Transverse colon (tissue), 4 donors: ENCODE results near the gene LIME1. TPM values are rescaled to one million over a fixed set of nuclear protein-coding genes. Genes with fewer than 3 reads are reported as not detected.

Experiments used
- DNase-seq: peaks from one replicate; pipeline ENCODE4 v3.0.0-alpha.2; 2019
- H3K27ac ChIP-seq, 4 donors: fragments of 200-600 bp; sonication (generic); 2 replicates each; pipeline ENCODE4 v1.5.1; 2016 to 2018; ENCODE audit warnings: inconsistent platforms in 4 of 4
- H3K27me3 ChIP-seq: fragments of 200-600 bp; sonication (generic); 2 replicates; pipeline ENCODE4 v1.5.1; 2017; ENCODE audit warnings: inconsistent platforms
- H3K36me3 ChIP-seq, 4 donors: fragments of 200-600 bp; sonication (generic); 2 replicates each; pipeline ENCODE4 v1.5.1; 2017 to 2019; ENCODE audit warnings: inconsistent platforms in 4 of 4
- H3K4me1 ChIP-seq, 4 donors: fragments of 200-600 bp; sonication (generic); 2 replicates each; pipeline ENCODE4 v1.5.1; 2017 to 2020; ENCODE audit warnings: inconsistent platforms in 4 of 4
- H3K4me3 ChIP-seq, 4 donors: fragments of 200-600 bp; sonication (generic); 1 replicate in 1 of 4; 2 replicates in 3 of 4; pipeline versions ENCODE4 v1.5.1 to v1.6.1; 2017 to 2019; ENCODE audit warnings: inconsistent platforms in 4 of 4
- H3K9me3 ChIP-seq, 2 donors: fragments of 200-600 bp; sonication (generic); 2 replicates each; pipeline ENCODE4 v1.5.1; 2017 to 2019; ENCODE audit warnings: inconsistent platforms in 2 of 2
- CTCF ChIP-seq, 5 experiments: fragments of 200-600 bp in 3 of 5; fragments of 450-650 bp in 2 of 5; sonication (generic) in 3 of 5; IDR thresholded peaks; 1 replicate in 2 of 5; 2 replicates in 3 of 5; pipeline ENCODE4 v1.5.1; 2016 to 2017; ENCODE audit warnings: antibody characterized with exemption in 5 of 5, inconsistent platforms in 3 of 5, mild to moderate bottlenecking in 2 of 5, moderate library complexity in 1 of 5
- EP300 ChIP-seq: sonication (generic); formaldehyde crosslinking; IDR thresholded peaks from one replicate; pipeline ENCODE4 v1.6.1; 2017; ENCODE audit warnings: antibody characterized with exemption, low read depth
- POLR2A ChIP-seq: fragments of 450-650 bp; IDR thresholded peaks from one replicate; pipeline ENCODE4 v1.6.1; 2016; ENCODE audit warnings: antibody characterized with exemption, mild to moderate bottlenecking, moderate library complexity
- POLR2AphosphoS5 ChIP-seq, 3 donors: sonication (generic); formaldehyde crosslinking; IDR thresholded peaks; one replicate each; pipeline ENCODE4 v1.6.1; 2016; ENCODE audit warnings: antibody characterized with exemption in 3 of 3
- WGBS, 2 donors: methylation state at CpG; one replicate each; pipeline ENCODE4 v1.1.5; 2018; ENCODE audit warnings: low coverage in 1 of 2; 5-methylcytosine and 5-hydroxymethylcytosine counted together
- in situ Hi-C, 4 donors: fragments of 200-750 bp; cut with MboI; loops; one replicate each; pipeline versions ENCODE4 v1.15.0 to v1.15.1; 2017; ENCODE audit warnings: low sequenced_read_pairs in 3 of 4, low pct_ligation_motif_present in 1 of 4, low pct_unique_long_range_greater_than_20kb in 1 of 4
- intact Hi-C: fragments of 100-400 bp; cut with DNase I; formaldehyde crosslinking; loops from one replicate; pipeline ENCODE4 v1.15.1; 2023; ENCODE audit warnings: low total_unique reads
- total RNA-seq, 4 donors: library from RNA; depleted of rRNA; stranded (reverse); fragments of >200 nt; gene quantifications; one replicate each; pipeline ENCODE4 v1.1.0, GENCODE V29; 2016

LIME1 gene
- total RNA-seq, 4 donors from 2014 or later, result 24.4 to 91.1 (median 44.0) TPM

GRCh38 chr20:63768591-63769515 lies 32.4 kb downstream of the LIME1 start:
- no peak overlapping the region for H3K4me3 ChIP-seq
- H3K36me3 ChIP-seq, result no peaks in the 10 kb centered on the region
- in situ Hi-C loops (no loop called here), intact Hi-C loops (no loop called here)
- DNase-seq, result no peak
- no peaks in the 10 kb centered on the region for H3K27me3 ChIP-seq
- 89 to 90% methylated on average over 9 to 26 of the region's 26 CpGs for WGBS, 2 donors
- no peak overlapping the region for H3K27ac ChIP-seq
- no peaks in the 10 kb centered on the region for H3K9me3 ChIP-seq
- peaks cover 0 to 6% (median 0%) of the 10 kb centered on the region in 4 donors for H3K4me1 ChIP-seq
- TF ChIP-seq POLR2AphosphoS5 (IDR thresholded peaks at IDR 0.05) (no peak), CTCF (IDR thresholded peaks at IDR 0.05) (no peak), EP300 (no peak), POLR2A (no peak)

- H3K27ac ChIP-seq, result no peak overlapping the region
- peaks cover 3% of the 10 kb centered on the region for H3K27me3 ChIP-seq
- peaks cover 0 to 9% (median 0%) of the 10 kb centered on the region in 4 donors for H3K4me1 ChIP-seq
- in situ Hi-C loops, result no loop called here
- no peak overlapping the region for H3K4me3 ChIP-seq
- WGBS, 2 donors, result 79 to 93% methylated on average over 5 to 31 of the region's 31 CpGs
- intact Hi-C loops, result loop anchor here (10.0 kb wide), 1 partner anchor 205 kb away; the partner anchor contains the start of gene SAMD10
- H3K9me3 ChIP-seq, result no peaks in the 10 kb centered on the region
- DNase-seq, result no peak
- H3K36me3 ChIP-seq, result no peaks in the 10 kb centered on the region
- TF ChIP-seq CTCF (IDR thresholded peaks at IDR 0.05), result no peak
- no peak for TF ChIP-seq EP300
These were observed 33.5 kb downstream of the LIME1 start for GRCh38 chr20:63769891-63770474.

- 90 to 92% methylated on average over 16 to 50 of the region's 52 CpGs for WGBS, 2 donors
- in situ Hi-C loops, result no loop called here
These were observed 34.7 kb downstream of the LIME1 start for GRCh38 chr20:63771046-63771707.

More at GRCh38 chr20:63771046-63771707, 34.7 kb downstream of the LIME1 start:
- TF ChIP-seq POLR2A, result no peak
- no peak for TF ChIP-seq EP300
- no peak for TF ChIP-seq POLR2AphosphoS5 (IDR thresholded peaks at IDR 0.05)
- TF ChIP-seq CTCF (IDR thresholded peaks at IDR 0.05), result no peak
- Histone ChIP-seq H3K9me3 (no peaks in the 10 kb centered on the region), H3K4me1 (peaks cover 0 to 12% (median 0%) of the 10 kb centered on the region in 4 donors), H3K27me3 (peaks cover 6% of the 10 kb centered on the region), H3K36me3 (no peaks in the 10 kb centered on the region), H3K4me3 (no peak overlapping the region), H3K27ac (no peak overlapping the region)
- intact Hi-C loops, result loop anchor here (10.0 kb wide), 1 partner anchor 204 kb away; the partner anchor contains the start of gene SAMD10
- DNase-seq, result no peak
